GM18861 (cell line): ENCODE data around the gene TMCC1.
"Not testable (repeated sequence)": the region's sequence is repeated elsewhere in the genome, so short reads cannot be mapped to it uniquely, and the experiment has no call there.

Experiments
- ATAC-seq: cut with Tn5 transposase; IDR thresholded peaks from one replicate; pipeline ENCODE4 v1.9.1; 2021; ENCODE audit not compliant: unreplicated experiment

The TMCC1 gene

DNA sequence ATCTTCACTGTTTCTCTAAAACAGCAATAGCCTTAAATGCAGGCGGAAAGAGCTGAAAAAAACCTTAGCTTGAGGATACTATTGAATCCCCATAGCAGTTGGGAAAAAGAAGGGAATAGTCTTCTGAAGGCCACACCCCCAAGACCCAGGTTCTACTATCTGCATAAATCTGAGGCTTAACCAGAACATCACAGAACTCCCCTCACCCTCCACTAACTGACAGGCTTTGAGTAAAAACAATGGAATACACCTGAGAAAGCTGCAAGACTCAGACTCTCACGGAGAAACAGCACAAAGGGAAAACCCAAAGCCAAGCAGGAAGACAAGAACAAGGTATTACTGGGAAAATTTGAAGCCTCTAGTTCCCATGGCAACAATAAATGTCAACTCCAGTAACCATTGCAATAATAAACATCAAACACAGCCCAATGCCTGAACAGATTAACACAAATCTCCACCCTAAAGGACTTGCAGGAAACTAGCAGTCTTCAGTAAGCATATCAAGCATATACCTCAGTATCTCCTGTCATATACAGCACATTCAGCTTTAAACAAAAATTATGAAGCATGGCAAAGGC, 56.4 kb downstream of the TMCC1 start:
- ATAC-seq, result no peak

DNA sequence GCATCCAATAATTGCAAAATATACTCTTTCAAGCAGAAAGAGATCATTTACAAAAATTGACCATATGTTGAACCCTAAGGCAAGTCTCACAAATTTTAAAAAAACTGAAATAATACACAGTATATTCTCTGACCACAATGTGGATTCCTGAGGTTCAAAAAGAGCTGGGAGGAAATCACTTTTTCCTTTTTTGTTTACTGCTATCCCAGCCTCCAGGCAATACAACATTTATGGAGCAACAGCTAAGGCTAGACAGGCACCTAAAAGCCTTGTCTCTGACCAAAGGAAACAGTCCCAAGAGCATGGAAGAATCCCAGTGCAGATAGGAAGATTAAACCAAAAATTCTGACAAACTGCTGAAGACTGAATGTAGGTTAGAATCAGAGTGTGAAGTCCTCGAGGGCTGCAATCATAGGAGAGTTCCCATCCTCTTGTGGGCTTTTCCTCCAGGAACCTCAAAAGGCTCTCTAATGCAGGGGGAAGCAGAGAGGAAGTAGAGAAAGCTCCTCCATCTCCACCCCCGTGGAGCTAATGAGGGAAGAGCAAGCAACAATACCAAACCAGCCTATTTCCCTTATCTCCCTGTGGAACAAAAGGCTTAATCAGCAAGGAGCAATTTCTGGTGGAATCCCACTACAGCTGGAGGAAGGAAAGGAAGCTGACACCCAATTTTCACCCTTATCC, 57.0 kb downstream of the TMCC1 start:
- no peak for ATAC-seq

DNA sequence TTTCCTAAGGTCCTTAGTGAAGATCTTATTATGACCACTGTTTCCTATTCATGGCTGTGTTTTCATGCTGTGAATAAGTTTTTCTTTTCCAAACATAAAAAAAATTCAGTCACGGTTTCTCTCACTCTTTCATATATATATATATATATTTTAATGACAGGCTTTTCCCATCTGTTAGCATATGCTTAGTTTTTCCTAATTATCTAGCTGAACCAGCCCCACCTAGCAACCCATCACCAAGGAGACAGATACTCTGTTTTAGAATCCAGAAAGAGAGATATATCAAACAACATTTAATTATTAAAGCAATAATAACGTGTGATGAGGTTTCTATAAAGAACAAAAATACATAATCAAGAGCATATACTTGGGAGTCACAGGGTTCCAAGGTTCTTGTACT, 58.3 kb downstream of the TMCC1 start:
- no peak for ATAC-seq

DNA sequence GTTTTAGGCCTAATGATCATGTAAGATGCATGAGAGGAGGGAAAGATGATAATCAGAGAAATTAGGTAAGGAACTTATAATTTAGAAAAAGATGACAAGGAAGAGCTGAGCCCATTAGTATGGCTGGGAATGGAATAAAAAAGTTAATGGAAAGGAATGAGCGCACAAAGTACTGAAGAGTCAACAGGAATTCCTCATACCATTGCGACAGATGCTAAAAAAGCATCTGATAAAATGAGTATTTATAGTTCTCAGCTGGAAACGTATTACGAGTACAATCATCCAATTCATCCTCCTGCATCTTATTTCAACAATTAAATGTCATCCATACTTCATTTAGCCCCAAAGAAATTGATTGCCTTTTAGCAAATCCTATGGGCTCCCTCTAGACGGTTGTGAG, 58.9 kb downstream of the TMCC1 start:
- no peak for ATAC-seq

DNA sequence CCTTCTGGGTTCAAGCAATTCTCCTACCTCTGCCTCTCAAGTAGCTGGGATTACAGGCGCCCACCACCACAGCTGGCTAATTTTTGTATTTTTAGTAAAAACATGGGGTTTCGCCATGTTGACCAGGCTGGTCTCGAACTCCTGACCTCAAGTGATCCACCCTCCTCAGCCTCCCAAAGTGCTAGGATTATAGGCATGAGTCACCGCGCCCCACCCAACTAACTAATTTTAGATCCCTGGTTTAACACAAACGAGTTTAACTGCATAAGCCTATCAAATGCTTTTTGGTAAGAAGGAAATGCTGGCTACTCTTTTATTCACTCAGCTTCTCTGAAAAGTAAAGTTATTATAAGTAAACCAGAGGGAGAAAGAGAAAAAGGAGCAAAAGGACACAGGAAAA, 61.6 kb downstream of the TMCC1 start:
- not testable (repeated sequence) for ATAC-seq

DNA sequence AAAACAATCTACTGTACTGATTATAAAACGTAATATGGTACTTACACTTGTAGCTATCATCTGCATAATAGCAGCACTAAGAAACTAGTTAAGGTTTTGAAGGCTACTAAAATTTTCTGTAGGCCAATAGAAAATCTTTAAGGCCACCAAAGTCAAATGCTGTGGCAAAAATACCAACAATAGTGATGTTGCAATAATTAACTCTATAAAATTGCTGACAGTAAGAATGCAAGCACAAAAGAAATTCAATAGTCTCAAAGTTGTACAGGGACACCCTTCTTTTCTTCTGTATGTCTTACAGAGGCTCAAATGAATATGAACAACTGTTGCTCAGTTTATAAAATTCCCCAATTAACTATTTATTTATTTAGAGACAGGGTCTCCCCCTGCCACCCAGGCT, 62.0 kb downstream of the TMCC1 start:
- no peak for ATAC-seq

DNA sequence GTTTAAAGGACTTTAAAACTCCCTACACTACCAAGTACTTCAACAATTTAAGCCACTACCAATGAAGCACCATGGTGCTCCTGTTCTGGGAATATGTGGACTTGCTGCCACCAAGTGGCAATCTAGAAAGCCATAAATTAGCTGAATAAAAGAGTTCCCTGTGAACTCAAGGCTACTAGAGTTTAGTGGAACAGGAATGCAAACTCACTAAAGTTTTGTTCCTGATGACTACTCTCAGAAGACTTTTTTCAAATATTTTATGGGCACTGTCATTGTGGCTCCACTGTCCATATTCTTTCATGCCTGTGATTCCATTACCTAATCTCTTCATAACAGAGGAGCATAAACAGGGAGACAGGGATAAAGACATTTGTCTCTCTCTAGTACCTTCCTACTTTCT, 63.9 kb downstream of the TMCC1 start:
- peak; percentile 38 for ATAC-seq

DNA sequence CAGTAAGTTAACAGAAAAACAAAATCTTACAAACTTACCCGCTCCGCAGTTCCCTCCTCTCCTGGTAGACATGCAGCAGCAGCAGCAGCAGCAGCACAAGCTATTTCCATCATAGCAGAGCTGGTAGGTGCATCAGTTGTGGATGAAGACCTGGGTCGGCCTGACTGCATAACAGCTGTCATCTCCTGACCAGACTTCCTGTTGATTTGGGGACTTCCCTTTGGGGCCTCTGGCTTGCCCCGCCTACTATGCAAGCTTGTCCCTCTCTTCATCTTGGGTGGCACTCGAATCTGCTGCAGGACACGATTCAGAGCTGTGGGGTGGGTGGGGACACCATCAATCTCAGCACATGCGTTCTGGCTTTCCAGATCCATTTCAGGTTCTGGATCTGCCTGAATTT, 65.7 kb downstream of the TMCC1 start:
- ATAC-seq, result peak; percentile 59

DNA sequence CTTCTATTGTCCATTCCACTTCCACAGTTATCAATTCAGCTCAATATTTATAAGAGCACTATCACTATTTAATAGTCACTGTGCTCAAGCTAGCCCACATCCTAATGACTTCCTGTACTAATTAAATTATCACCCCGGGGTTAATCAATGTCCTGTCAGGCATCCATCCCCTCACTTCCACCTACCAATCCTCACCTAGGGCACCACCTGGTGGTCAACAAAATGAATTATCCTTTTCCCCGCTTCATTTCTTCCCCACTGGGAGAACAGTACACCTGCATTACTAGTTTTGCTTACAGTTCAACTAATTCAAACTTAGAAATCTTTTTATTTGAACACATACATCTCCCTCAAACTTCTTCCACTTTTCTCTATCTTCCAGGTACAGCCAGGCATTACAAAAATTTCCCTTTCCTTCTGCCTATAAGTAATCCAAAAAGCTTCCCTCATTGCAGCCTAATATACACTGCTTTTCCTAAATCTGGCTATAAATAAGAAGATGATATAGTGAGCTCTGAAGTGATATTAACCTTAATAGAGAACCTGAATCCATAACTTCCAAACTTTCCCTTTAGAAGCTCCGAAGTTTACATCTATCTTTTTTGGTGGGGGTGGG, 68.5 kb downstream of the TMCC1 start:
- no peak for ATAC-seq

DNA sequence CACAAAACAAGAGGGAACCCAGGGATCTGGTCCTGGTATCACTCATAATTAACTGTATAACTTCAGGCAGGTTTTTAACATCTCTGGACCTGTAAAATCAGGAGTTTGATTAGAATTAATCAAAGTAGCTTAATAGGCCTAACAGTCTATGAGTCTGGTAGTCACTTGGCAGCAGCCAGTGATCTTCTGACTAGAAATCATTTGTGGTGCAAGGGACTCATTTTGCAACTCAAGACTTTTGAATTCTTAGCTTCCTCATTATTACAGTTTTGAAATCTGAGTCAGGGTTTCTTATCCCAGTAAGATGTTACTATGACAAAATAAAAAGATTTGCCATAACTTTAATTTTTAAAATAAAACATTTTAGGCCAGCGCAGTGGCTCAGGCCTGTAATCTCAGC, 70.8 kb downstream of the TMCC1 start:
- ATAC-seq, result no peak

DNA sequence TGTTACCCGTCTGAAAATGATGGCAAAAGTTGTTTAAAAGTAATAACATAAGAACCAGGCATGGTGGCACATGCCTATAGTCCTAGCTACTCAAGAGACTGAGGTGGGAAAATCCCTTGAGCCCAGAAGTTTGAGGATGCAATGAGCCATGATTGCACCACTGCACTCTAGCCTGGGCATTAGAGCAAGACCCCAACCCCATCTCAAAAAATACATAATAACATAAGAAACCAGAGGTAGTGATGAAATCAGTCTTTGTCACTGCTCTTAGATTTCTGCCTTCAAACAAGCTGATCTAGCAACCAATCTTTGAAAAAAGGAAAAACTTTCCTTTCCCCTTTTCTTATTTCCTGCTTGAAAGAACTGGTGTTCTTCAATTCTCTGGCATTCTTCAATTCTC, 71.3 kb downstream of the TMCC1 start:
- no peak for ATAC-seq

DNA sequence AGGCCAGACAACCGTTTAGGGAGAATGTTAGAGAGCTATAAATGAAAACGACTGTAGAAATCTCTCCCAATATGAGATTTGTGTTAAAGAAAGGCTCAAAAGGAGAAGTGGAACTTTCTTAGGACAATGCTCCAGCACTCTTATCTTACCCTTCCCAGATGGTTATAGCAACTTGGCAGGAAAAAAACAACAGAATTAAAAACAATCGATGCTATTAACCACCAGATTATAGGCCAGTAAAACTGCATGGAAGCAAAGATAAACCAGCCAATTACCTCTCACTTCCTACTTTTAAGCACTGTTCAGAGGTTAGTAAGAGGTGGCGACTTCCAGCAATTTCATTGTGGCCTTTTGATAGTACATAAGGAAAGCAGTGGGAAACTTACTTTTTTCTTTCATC, 72.9 kb downstream of the TMCC1 start:
- no peak for ATAC-seq

DNA sequence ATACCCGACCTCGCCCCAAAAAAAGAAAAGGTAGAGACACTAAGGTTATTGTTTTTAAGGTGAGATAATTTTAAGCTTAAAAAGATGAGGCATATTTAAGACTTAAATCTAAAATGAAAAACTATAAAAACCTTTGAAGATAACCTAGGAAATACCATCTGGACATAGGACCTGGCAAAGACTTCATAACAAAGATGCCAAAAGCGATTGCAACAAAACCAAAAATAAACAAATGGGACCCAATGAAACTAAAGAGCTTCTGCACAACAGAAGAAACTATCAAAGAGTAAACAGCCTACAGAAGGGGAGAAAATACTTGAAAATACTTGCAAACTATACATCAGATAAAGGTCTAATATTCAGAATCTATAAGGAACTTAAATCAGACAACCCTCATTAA, 80.9 kb downstream of the TMCC1 start:
- no peak for ATAC-seq

DNA sequence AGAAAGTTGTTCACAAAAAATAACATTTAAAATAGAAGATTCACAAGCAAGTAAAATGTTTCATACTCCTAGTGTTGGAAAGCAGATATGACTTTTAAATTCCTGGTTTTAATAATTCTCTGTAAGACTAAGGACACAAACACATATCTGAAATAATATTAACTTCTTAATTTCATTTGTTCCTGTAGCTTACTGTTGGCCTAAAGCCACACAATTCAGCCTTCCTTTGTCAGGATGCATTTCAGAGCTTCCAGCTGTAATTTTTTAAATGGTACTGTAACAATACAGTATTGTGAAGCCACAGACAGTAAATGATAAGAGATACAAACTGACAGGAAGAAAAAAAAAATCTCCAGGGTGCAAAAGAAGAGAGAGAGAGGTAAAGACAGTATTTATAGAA, 84.2 kb downstream of the TMCC1 start:
- ATAC-seq, result no peak

DNA sequence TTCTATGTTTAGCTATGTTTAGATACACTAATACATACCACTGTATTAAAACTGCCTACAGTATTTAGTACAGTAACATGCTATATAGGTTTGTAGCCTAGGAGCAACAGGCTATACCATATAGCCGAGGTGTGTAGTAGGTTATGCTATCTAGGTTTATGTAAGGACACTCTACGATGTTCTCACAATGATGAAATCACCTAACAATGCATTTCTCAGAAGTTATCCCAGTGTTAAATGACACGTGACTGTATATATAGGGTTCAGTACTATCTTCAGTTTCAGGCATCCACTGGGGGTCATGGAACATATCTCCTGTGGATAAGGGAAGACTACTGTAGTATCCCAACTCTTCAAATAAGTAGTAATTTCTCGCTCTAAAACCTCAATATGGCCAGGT, 97.4 kb downstream of the TMCC1 start:
- no peak for ATAC-seq

DNA sequence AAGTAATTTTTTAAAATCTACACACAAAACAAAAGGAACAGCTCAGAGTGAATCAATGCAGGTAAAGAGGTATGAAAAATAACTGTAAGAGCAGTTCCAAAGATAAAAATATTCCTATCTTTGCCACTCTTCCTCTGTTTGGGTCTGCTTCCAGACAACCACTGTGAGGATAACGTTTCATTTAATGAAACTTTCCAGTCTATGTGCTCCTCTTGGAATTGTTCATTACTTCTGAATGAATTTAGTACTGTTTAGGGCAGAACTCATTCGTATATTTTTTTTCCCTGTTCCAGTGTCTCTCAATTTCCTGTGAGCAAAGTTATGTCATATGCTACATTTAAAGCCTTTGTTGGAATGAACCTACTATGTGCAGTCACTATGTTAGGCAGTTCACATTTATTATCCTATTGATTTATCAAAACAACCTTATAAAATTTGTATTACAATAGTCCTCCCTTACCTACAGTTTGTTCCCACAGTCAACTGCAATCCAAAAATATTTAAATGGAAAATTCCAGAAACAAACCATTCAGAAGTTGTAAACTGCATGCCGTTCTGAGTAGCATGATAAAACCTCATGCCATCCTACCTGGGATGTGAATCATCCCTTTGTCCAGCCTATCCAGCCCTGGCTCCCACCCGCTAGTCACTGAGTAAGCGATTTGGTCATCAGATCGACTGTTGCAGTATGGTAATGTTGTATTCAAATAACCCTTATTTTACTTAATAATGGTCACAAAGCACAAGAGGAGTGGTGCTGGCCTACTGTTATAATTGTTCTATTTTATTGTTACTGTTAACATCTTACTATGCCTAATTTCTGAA, 98.1 kb downstream of the TMCC1 start:
- no peak for ATAC-seq

DNA sequence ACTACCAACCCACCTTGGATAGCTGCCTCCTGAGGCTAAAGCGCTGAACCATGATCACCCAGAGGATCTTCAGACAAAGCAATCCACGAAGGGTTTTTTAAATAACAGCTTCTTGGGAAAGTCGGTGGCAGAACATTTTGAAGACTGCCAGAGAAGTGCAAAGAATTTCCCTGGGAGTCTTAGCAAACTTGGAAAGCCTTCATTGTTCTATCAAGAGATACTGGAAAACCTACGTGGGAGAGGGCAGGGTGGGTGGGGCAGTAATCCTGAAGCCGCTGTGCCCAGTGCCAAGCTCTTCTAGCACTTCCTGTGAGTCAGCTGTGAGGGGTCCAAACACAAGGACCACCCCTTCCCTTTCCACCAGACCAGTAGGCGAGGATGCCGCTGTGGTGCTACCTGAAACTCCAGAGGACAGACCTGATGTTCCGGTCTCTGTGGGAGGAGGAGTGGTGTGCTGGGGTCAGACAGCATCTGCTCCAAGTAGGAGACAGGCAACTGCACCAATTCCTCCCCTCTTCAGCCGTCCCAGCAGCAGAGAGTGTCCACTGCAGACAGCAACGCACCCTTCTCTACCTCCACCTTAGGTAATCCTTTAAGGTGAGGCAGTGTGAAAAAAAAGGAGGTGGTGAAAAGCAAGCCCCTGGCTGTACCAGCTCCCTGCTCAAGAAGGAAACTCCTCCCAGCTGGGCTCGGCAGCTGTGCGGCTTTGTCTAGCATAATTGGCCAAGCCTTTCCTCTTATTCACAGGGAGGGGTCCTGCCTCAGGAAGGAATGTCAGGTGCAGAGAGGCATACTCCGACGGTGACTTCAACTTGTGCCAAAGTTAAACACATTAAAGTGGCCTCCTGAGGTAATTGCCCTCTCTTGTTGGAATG, 99.0 kb downstream of the TMCC1 start:
- no peak for ATAC-seq

DNA sequence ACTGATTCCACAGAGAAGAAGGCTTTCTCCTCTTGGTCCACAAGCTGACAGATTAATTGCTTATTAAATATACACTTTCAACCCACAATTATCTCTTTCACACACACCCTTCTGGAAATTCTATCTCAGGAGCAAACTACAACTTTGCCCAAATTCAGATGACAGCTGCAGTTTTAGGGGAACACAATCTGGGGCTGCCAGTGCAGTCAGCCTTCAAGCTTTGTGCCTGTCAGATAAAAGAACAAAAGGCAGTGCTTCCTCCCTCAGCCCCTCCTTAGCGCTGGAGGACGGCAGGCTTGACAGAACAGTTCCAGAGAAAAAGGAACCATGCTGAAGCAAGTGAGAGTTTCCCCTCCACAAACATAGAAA, 99.6 kb downstream of the TMCC1 start:
- no peak for ATAC-seq

DNA sequence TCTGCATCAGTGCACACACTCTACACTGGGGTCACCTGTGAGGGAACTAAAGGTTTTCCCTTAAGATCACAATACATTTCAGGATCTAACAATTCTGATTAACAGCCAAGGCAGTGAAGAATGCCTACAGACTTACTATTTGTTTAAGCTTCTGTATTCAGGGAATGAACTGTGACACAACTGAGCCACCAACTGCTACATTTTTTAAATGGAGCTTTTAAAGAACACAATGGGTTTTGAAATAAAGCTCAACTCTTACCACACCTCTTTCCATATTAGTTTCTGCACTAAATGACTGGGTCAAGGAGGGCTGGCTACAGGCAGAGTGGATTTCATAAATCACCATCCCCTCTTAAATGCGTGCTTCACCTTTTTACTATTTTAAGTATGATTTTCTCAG, 100.2 kb downstream of the TMCC1 start:
- ATAC-seq, result no peak

DNA sequence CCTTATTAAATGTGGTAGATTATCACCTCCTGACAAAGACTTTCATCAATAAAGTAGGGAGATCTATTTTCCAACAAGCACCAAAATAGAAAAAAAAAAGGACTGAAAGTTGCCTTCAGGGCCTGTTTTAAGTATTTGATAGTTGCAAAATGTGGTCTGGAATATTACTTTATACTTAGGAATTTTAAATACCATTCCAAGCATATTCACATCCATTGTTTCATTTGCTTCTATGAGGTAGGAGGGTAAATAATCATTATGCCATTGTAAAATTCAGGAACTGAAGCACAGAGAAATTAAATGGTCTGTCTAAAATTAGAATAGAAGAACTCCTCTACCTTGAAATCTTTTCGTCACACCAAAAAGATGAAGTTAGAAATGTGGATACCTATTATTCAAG, 110.0 kb downstream of the TMCC1 start:
- no peak for ATAC-seq

DNA sequence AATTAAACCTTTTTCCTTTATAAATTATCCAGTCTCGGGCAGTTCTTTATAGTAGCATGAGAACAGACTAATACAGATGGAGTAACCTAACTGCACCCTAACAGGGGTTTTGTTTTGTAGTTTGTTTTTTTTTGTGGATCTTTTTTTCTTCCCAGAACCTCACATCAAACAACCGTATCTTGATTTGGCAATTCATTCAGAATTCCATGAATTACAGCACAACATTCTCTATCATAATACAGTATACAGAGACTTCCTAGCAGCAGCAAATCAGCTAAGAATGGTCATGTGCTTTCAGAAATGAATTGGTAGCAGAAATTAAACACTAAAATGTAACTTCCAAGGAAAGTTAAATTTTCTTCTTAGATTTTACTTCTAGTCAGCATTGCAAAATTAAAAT, 114.6 kb downstream of the TMCC1 start:
- no peak for ATAC-seq
